Right ventricle myocardium inferior (tissue), 1 donor: ENCODE data around the gene ASIC4. TPM values are rescaled to one million over a fixed set of nuclear protein-coding genes. Genes with fewer than 3 reads are reported as not detected.
A peak's percentile ranks its signal among the peaks of the same experiment; 100 is the strongest.

ENCODE experiments used
- ATAC-seq: fragments of 200-7000 bp; cut with Tn5 transposase; one replicate; pipeline ENCODE4 v1.9.1; 2020; ENCODE audit warnings: mild to moderate bottlenecking, moderate library complexity
- DNase-seq: peaks from one replicate; pipeline ENCODE4 v3.0.0; 2021; ENCODE audit errors: missing footprints
- intact Hi-C: fragments of 100-400 bp; cut with DNase I; formaldehyde crosslinking; loops from one replicate; pipeline ENCODE4 v1.11.0; 2022
- long read RNA-seq: library from polyadenylated mRNA; unstranded; transcript quantifications from one replicate; pipeline ENCODE4 v2.0.0, GENCODE V29; 2021
- total RNA-seq: library from RNA; stranded (reverse); fragmentation: NEBNext Ultra II Directional; extraction: Animal tissue kit (Norgen Biotek cat#: 25700); gene quantifications from one replicate; pipeline ENCODE4 v1.2.1, GENCODE V29; 2021
- donor health status: DM: no; HTN: yes; CAD: no; lungs with severe emphysema.

Gene ASIC4, protein sequence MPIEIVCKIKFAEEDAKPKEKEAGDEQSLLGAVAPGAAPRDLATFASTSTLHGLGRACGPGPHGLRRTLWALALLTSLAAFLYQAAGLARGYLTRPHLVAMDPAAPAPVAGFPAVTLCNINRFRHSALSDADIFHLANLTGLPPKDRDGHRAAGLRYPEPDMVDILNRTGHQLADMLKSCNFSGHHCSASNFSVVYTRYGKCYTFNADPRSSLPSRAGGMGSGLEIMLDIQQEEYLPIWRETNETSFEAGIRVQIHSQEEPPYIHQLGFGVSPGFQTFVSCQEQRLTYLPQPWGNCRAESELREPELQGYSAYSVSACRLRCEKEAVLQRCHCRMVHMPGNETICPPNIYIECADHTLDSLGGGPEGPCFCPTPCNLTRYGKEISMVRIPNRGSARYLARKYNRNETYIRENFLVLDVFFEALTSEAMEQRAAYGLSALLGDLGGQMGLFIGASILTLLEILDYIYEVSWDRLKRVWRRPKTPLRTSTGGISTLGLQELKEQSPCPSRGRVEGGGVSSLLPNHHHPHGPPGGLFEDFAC
- total RNA-seq = not detected
- long read RNA-seq = 0 reads

GRCh38 chr2:219514196-219514761 is at the start of gene ASIC4:
Gene ASIC4 (plus strand): TSS chr2:219514482. CDS start chr2:219514725, 243 bp downstream.
- ATAC-seq = peak; percentile 12
- intact Hi-C loops = no loop called here
- no peak for DNase-seq

DNA sequence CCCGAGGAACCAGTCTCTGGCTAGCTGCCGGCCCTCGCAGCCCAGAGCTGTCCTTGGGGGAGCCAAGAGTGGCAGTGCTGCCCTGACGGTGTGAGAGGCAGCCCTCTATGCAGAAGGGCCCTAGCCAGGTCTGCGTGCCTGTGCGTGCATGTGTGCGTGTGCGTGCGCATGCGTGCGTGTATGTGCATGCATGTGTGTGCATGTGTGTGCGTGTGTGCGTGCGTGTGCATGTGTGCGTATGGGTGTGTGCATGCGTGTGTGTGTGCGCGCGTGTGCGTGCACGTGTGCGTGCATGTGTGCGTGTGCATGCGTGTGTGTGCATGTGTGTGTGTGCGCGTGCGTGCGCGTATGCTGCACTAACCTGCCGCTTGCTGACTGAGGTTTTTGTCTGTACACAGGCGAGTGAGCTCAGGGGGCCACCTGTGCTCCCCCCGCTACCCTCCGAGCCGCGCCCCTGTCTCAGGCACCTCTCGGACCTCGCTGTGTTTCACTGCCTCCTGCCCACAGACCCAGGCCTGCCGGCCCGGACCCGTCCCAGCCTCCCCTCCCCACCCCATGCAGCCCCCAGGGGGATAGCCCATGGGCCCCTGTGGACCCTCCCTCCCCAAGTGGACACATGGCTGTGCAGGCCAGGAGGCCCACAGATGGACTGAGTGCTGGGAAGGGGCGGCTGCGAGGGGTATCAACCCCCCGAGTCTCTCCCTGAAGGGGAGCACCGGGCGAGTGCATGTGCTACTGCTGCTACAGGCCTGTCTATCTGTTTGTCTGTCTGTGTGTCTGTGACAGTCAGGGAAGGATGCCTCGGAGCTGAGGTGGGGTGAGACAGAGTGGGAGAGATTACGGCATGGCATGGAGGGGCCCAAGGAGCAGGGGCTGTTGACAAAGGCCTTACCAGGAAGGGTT is 48.4 kb upstream of the ASIC4 start:
- ATAC-seq = no peak
- peak; percentile 53 for DNase-seq
- intact Hi-C loops = no loop called here

DNA sequence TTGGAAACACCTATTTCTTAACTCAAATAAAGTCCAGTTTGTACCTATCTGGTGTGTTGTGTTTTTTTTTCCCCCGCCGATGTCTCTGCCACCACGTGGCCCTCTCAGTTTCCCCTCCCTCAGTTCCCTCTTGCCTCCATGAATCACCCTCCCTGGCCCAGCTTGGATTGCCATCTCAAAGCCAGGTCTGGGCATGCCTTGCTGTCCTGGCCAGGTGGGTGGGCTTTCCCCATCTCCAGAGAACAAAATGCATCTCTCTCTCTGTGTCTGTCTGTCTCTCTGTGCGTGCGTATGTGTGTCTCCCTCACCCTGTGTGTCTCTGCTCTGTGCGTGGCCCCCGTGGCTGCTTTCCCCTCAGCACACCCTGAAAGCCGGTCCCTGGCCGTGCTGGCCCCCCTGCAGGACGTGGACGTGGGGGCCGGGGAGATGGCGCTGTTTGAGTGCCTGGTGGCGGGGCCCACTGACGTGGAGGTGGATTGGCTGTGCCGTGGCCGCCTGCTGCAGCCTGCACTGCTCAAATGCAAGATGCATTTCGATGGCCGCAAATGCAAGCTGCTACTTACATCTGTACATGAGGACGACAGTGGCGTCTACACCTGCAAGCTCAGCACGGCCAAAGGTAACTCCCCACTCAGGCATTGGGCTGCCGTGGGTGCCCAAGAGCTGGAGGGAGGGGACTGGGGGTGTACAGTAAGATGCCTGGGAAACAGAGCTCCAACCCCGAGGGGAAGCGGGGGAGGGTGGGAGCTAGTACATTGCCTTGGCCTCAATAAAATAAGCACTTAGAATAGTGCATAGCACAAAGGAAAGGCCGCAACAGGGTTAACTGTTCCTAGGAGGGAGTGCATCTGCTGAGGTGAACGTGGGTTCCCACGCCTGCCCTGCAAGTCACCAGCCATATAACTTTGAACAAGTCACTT is 47.2 kb upstream of the ASIC4 start:
- DNase-seq (peak; percentile 50), ATAC-seq (no peak)
- intact Hi-C loops = no loop called here

- DNase-seq (no peak), ATAC-seq (no peak)
- intact Hi-C loops = no loop called here
Measured at GRCh38 chr2:219467736-219468075, 46.6 kb upstream of the ASIC4 start.

GRCh38 chr2:219468410-219469185 is 45.7 kb upstream of the ASIC4 start:
- intact Hi-C loops = no loop called here
- ATAC-seq = no peak

DNA sequence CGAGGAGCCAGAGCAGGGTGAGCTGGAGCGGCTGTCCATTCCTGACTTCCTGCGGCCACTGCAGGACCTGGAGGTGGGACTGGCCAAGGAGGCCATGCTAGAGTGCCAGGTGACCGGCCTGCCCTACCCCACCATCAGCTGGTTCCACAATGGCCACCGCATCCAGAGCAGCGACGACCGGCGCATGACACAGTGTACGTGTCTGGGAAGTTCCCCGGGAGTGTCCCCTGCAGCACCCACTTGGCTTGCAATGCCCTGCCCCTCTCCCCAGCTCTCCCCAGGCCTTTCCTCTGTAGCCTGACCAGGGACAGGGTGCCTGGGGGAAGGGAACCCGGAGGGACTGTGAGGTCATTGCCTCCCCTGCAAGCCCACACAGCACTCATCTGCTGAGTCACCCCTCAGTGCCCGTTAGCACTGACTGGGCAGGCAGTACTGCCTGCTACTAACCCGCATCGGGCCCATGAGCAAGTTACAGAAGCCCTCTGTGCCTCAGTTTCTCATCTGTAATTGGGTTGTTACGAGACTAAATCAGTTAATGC is 45.0 kb upstream of the ASIC4 start:
- intact Hi-C loops = no loop called here
- ATAC-seq (no peak), DNase-seq (peak; percentile 70)

More at GRCh38 chr2:219468410-219469185, 45.7 kb upstream of the ASIC4 start:
- peak; percentile 45 for DNase-seq

DNA sequence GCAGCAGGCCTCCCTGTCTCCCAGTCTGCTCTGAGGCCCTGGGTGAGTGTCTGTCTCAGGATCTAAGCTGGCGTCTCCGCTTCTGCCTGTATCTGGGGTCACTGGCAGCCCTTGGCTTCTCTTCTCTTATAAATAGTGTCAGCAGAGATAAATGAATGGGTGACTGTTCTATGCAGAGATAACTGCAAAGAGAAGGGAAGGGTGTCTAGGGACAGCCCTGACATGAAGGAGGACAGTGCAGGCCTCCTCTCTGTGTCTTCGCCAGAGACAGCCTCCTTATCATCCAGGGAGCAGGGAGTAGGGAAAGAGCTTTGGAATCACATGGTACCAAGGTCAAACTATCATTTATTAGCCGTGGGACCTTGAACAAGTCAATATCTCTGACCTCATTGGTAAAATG is 43.9 kb upstream of the ASIC4 start:
- intact Hi-C loops = loop anchor here (10.0 kb wide), 1 partner anchor 164 kb away; no protein-coding TSS in a partner anchor
- no peak for DNase-seq
- peak; percentile 40 for ATAC-seq

- intact Hi-C loops = loop anchor here (10.0 kb wide), 1 partner anchor 163 kb away; no protein-coding TSS in a partner anchor
- no peak for ATAC-seq
- DNase-seq = peak; percentile 50
Measured at GRCh38 chr2:219471476-219472371, 42.6 kb upstream of the ASIC4 start.

GRCh38 chr2:219472629-219473187 is 41.6 kb upstream of the ASIC4 start:
- ATAC-seq (no peak), DNase-seq (peak; percentile 50)
- intact Hi-C loops = loop anchor here (10.0 kb wide), 1 partner anchor 162 kb away; no protein-coding TSS in a partner anchor

GRCh38 chr2:219473511-219473910 is 40.8 kb upstream of the ASIC4 start:
- intact Hi-C loops = loop anchor here (10.0 kb wide), 1 partner anchor 161 kb away; no protein-coding TSS in a partner anchor
- DNase-seq = peak; percentile 56
- no peak for ATAC-seq

DNA sequence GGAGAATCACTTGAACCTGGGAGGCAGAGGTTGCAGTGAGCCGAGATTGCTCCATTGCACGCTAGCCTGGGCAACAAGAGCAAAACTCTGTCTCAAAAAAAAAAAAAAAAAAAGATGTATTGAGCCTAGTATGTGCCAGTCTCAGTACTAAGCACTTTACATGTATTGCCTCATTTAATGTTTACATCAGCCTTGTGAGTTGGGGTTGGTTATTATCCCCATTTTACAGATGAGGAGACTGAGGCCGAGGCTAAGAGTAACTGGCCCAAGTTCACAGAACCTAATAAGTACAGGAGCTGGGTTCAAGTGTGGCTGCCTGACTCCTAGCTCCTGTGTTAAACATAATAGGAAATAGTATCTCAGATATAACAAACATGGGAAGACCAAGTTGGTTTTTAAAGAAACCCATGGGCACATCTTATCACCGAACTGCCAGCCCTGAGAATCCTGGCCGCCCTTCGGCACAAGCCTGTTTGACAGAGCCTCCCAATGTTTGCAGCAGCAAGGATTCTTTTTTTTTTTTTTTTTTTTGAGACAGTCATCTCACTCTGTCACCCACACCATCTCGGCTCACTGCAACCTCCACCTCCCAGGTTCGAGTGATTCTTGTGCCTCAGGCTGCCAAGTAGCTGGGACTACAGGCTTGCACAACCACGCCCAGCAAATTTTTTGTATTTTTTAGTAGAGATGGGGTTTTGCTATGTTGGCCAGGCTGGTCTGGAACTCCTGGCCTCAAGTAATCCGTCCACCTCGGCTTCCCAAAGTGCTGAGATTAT is 39.8 kb upstream of the ASIC4 start:
- no peak for ATAC-seq

DNA sequence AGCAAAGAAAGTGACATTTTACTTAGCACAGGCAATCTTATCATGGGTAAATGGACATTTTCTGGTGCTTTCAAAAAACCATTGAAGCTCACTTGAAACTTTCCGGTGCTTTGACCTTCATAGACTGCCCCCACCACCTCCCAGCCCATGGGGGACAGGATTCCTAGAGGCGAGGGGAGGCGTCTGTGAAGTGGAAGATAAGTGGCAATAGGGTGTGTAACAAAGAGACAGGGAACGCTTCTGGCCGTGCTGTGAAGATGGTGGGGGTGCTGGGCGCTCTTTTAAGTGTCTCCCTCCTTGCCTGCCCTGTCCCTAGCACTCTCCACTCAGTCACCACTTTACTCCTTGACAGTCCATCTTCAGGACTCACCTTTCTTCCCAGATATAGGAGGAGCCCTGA is 39.0 kb upstream of the ASIC4 start:
- intact Hi-C loops = loop anchor here (5.0 to 10.0 kb wide), 3 partner anchors 43 to 160 kb away; partner anchors contain the start of gene SPEG
- DNase-seq (peak; percentile 31), ATAC-seq (no peak)

More for the DNA sequence above, 39.8 kb upstream of the ASIC4 start:
- intact Hi-C loops = loop anchor here (5.0 to 10.0 kb wide), 3 partner anchors 42 to 160 kb away; partner anchors contain the start of gene SPEG
- DNase-seq = peak; percentile 14

DNA sequence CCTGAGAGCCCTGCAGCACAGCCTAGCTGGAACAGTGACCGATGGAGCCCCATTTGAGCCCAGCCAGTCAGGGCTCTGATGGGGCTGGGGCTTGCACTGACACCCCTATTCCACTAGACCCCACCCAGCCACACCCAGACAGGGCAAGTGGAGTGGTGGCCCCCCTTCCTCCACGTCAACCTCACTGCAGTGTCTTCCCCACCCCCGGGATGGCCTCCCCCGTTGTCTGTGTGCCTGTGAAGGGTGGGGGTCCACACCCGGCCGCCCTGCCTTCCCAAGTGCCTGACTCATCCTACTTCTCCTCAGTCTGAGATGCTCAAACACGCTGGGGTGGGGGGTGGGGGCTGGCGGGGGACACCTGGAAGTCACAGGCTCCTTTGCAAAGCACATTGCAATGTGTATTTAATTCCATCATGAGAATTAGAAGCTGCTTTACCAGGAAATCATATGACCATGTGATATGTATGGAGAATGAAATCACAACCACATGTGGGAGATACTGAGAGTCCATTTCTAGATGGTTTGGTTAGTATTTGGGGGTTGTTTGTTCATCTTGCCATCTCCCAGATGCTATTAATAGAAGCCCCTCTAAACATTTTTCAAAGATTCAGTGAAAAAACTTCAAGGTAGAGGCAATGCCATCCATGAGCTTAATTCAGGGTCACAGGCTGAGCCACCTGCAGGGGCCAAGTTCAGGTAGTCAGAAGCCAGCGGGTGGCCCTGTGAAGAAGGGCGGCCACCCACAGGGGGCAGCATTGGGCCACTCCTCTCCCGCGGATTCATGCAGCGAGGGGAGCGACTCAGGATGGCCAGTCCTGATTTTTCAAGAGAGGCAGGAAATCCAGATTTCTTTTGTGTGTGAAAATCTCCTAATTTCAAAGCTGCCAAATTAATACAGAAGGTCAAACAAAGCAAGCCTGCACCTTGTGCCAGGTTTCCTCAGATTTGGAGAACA is 38.3 kb upstream of the ASIC4 start:
- DNase-seq = peak; percentile 80
- ATAC-seq = peak; percentile 56
- intact Hi-C loops = loop anchor here (2.0 to 10.0 kb wide), 4 partner anchors 44 to 159 kb away; partner anchors contain the start of gene SPEG
